NCI-H2029 (cell line): ENCODE data around the gene AK1.
"Not testable (repeated sequence)": the region's sequence is repeated elsewhere in the genome, so short reads cannot be mapped to it uniquely, and the experiment has no call there.

Source experiments
- DNase-seq: peaks from one replicate; lab custom pipeline; 2025; lab: John Stamatoyannopoulos, UW

The AK1 gene

GRCh38 chr9:127848756-127849504 is 28.5 kb downstream of the AK1 start:
- DNase-seq, result no peak

GRCh38 chr9:127847833-127848755 is 29.4 kb downstream of the AK1 start:
- DNase-seq, result no peak

- no peak for DNase-seq
Measured at GRCh38 chr9:127847178-127847510, 30.3 kb downstream of the AK1 start.

- no peak for DNase-seq
Measured at GRCh38 chr9:127846443-127847177, 30.9 kb downstream of the AK1 start.

- not testable (repeated sequence) for DNase-seq
Measured at GRCh38 chr9:127845619-127846018, 31.9 kb downstream of the AK1 start.

GRCh38 chr9:127844821-127845359 is 32.6 kb downstream of the AK1 start:
- DNase-seq, result no peak

GRCh38 chr9:127841087-127841835 is 36.2 kb downstream of the AK1 start:
- no peak for DNase-seq

- DNase-seq, result no peak
Measured at GRCh38 chr9:127838375-127839078, 38.9 kb downstream of the AK1 start.

GRCh38 chr9:127837346-127837745 is 40.1 kb downstream of the AK1 start:
- peak; percentile 44 for DNase-seq

- not testable (repeated sequence) for DNase-seq
Measured at GRCh38 chr9:127836561-127836960, 40.9 kb downstream of the AK1 start.

- no peak for DNase-seq
Measured at GRCh38 chr9:127835991-127836516, 41.4 kb downstream of the AK1 start.

GRCh38 chr9:127833555-127833954 is 43.9 kb downstream of the AK1 start:
- DNase-seq, result no peak

GRCh38 chr9:127832248-127832647 is 45.2 kb downstream of the AK1 start:
- no peak for DNase-seq

GRCh38 chr9:127829205-127829906 is 48.1 kb downstream of the AK1 start:
- DNase-seq, result no peak

GRCh38 chr9:127828262-127829031 is 49.0 kb downstream of the AK1 start:
- peak; percentile 54 for DNase-seq

GRCh38 chr9:127826253-127826913 is 51.1 kb downstream of the AK1 start:
- no peak for DNase-seq

- DNase-seq, result no peak
Measured at GRCh38 chr9:127825319-127826051, 52.0 kb downstream of the AK1 start.

GRCh38 chr9:127822108-127822507 is 55.4 kb downstream of the AK1 start:
- no peak for DNase-seq
